GM04503 (cell line): Measurements from ENCODE around the gene TIMM17A.
"Not testable (repeated sequence)": the region's sequence is repeated elsewhere in the genome, so short reads cannot be mapped to it uniquely, and the experiment has no call there.

Experiments used
- DNase-seq: peaks from one replicate; pipeline ENCODE4 v3.0.0-alpha.2; 2012; ENCODE audit warnings: low read depth

Gene TIMM17A

GRCh38 chr1:201940316-201940715 is 15.0 kb upstream of the TIMM17A start:
- DNase-seq: not testable (repeated sequence)

- no peak for DNase-seq
Observed at GRCh38 chr1:201941420-201942128, 13.7 kb upstream of the TIMM17A start.

GRCh38 chr1:201942129-201942495 is 13.2 kb upstream of the TIMM17A start:
- no peak for DNase-seq

- DNase-seq: no peak
Observed at GRCh38 chr1:201944002-201944401, 11.3 kb upstream of the TIMM17A start.

GRCh38 chr1:201944639-201945038 is 10.7 kb upstream of the TIMM17A start:
- DNase-seq: no peak

- no peak for DNase-seq
Observed at GRCh38 chr1:201945157-201945556, 10.1 kb upstream of the TIMM17A start.

GRCh38 chr1:201945863-201946223 is 9.5 kb upstream of the TIMM17A start:
- no peak for DNase-seq

GRCh38 chr1:201946224-201946908 is 8.9 kb upstream of the TIMM17A start, which contains the start of gene LMOD1:
Gene LMOD1 (minus strand): TSS chr1:201946548. CDS start chr1:201946340, 208 bp downstream.
- peak; percentile 92 for DNase-seq

GRCh38 chr1:201947697-201948008 is 7.7 kb upstream of the TIMM17A start:
- no peak for DNase-seq

GRCh38 chr1:201949491-201949890 is 5.8 kb upstream of the TIMM17A start:
- peak; percentile 47 for DNase-seq

- no peak for DNase-seq
Observed at GRCh38 chr1:201954263-201955008, 867 bp upstream of the TIMM17A start.

- DNase-seq: no peak
Observed at GRCh38 chr1:201955729-201956143, 433 bp downstream of the TIMM17A start.

- no peak for DNase-seq
Observed at GRCh38 chr1:201958348-201958747, 3.0 kb downstream of the TIMM17A start.

- not testable (repeated sequence) for DNase-seq
Observed at GRCh38 chr1:201962382-201962781, 7.1 kb downstream of the TIMM17A start.

GRCh38 chr1:201964261-201964660 is 9.0 kb downstream of the TIMM17A start:
- DNase-seq: peak; percentile 63

- no peak for DNase-seq
Observed at GRCh38 chr1:201966171-201966570, 10.9 kb downstream of the TIMM17A start.

GRCh38 chr1:201968202-201968925 is 13.1 kb downstream of the TIMM17A start:
- no peak for DNase-seq

- DNase-seq: no peak
Observed at GRCh38 chr1:201970334-201971159, 15.2 kb downstream of the TIMM17A start.

GRCh38 chr1:201982082-201982622 is 26.8 kb downstream of the TIMM17A start:
- no peak for DNase-seq

GRCh38 chr1:201982623-201983379 is 27.5 kb downstream of the TIMM17A start, which contains the start of gene RNPEP:
Gene RNPEP (plus strand): TSS chr1:201982648. CDS start chr1:201982667, 19 bp downstream.
- DNase-seq: peak; percentile 8
